Superior temporal gyrus (tissue), 1 donor: Measurements from ENCODE around the gene RAD18.

Experiments
- DNase-seq: peaks from one replicate; pipeline ENCODE4 v3.0.0-alpha.2; 2016; ENCODE audit errors: extremely low spot score

RAD18 gene

GRCh38 chr3:8899876-8900460 is 63.3 kb downstream of the RAD18 start:
- DNase-seq = no peak

DNA sequence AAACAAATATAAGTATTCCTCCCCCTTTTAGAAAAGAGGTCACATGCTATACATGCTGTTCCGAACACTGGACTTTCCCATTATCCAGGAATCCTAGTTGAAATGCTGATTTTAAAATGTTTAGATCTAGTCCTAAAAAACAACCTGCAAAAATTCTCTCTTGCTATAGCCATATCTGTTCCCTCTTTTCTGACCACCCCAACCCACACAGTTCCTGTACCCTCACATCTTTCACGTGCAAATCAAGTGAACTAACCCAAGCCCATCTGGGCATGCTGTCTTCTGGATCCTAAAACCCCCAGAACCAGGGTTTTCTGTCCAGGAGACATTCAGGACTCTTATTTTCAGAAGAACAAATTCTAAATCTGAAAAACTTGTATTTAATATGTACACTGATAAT is 67.4 kb downstream of the RAD18 start:
- no peak for DNase-seq

DNA sequence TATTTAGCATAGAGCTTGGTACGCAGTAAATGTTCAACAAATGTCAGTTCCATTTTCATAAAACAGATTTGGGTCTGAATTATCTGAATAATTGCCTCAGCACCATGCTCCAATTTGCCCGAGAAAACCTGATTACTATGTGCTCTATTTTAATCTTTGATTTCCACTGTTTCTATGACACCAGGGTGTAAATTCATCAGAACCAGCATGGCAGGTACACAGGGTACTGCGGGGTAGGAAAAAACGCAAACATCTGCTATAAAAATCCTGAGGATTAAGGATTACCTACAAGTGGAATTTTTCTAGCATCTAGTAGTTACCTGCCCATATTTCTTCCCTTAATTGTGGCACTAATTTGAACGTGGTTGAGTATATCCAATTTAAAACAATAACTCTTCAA is 70.3 kb downstream of the RAD18 start:
- DNase-seq = no peak

DNA sequence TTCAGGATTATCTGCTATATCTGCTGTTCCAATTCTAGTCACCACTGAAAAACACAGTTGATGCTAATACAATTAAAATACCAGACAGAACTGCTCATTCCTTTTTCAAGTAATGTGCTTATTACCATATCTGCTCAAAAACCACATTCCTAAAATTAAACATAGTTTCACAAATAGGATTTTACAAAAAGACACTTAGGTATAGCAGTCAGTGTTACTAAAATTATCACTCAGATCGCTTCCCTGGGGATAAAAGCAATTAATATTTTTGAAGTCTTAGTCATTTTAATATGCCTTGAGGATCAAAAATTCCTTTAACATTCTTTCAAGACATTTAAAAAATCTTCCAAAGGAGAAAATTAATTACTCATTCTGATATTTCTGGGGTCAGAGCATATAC is 71.5 kb downstream of the RAD18 start:
- DNase-seq = no peak

GRCh38 chr3:8891303-8891702 is 72.0 kb downstream of the RAD18 start:
- no peak for DNase-seq

DNA sequence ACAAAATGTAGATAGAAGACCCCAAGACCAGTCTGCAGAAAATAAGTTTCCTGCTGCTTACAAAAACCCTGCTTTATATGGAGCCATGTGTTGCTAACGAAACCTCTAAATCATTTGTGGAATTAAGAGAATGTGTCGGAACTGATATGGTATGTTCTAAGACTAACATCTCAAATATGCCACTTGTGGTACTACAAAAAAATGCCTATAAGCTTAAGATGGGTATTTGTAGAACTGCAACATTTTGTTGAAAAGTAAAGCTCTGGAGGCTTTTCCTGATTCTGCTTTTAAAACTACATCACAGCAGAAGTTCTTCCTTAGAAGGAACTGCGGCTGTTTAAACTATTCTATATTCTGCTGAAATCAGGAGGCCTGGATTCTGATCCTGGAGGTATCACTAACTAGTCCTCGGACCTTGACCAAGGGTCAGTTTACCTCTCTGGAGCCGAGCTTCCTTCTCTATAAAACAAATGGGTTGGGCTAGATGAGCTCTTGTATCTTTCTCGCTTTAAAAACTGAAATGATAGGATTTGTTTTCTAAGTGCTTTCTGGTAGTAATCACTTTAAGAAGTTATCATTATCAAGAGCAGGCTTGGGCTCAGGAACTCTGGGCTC is 74.9 kb downstream of the RAD18 start:
- DNase-seq = no peak

DNA sequence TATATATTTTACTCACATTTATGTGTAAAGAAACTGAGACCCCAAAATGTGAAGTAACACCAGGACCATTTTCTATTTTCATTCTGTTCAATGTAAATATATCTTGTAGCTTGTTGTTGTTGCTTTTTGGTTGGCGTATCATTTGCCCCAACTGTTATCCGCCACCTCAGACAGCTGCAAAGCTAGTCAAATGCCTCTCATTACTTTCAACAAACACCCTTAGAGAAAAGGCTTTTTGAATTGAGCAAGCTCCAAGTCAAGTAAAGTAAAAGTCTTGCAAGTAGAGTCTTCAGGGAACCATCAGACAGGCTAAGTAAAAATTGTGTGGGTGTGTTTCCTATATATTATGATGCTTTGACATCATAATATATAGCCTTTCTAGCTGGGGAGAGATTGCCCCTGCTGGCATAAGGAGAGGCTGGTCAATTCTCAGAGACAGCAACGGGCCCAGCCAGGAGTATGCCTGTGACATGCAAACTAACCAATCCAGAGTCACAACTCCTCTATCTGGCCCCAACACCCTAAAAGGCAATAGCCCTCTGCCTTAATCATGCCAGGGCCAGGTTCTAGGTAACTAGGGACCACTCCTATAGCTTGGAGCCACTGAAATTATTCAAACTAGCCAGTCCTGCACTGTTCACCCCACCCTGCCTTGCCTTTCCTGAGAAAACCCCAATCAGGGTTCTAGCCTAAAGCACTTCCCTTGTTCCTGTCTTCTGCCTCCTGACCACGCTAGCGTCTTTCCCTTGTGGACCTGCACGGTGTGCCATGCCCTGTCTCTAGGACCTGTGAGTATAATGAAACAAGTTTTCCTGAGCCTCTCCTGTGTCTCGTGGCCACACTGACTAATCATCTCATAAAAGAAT is 75.6 kb downstream of the RAD18 start:
- DNase-seq = no peak

DNA sequence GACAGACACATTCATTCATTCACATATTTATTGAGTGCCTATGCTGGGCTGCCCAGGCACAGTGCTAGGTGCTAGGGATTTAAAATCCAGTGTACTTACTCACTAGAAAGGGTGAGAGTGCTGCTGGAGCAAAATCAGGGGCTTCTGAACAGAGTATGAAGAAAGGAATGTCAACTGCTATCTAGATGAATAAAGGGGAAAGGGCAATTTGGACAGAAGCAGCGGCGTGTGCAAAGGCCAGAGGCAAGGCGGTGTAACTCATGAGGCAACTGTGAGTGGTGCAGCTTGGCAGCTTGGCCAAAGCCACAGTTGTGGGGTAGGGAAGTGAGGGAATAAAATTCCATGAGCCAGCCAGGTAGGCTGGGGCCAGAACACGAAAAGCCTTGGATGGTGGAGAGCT is 76.7 kb downstream of the RAD18 start:
- no peak for DNase-seq

DNA sequence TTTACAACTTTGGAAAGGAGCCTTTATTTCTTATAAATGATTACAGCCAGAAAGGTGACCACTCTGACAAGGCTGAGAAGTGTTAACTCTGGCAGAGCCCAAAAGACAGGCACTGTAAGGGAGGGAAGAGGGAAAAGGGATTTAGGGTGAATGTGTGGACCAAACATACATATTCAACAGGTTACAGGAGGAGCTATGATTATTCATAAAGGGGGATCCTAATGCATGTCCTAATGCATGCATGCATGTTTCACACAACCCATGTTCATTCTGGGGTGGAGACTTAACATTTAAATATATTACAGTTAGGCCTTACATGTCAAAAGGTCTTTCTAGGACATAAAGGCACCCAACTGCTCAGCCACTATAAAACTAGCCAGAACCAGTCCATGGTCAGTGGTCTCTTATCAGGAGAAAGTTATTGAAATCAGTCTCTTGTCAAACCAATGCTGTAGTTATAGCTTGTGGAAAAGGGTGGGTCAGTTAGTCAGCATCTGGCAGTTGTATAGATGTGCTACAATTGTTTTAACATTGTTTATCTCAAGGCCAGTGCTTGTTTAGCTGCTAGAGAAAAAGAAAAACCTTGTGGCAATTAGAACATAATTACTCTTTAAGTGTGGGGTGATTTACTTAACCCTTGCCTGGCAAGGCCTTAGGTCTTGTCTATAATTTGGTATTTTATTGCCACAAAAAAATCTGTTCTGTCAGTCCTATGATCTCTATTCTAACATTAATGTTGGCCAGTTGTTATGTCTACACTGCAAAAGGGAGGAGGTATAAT is 77.5 kb downstream of the RAD18 start:
- DNase-seq = no peak

DNA sequence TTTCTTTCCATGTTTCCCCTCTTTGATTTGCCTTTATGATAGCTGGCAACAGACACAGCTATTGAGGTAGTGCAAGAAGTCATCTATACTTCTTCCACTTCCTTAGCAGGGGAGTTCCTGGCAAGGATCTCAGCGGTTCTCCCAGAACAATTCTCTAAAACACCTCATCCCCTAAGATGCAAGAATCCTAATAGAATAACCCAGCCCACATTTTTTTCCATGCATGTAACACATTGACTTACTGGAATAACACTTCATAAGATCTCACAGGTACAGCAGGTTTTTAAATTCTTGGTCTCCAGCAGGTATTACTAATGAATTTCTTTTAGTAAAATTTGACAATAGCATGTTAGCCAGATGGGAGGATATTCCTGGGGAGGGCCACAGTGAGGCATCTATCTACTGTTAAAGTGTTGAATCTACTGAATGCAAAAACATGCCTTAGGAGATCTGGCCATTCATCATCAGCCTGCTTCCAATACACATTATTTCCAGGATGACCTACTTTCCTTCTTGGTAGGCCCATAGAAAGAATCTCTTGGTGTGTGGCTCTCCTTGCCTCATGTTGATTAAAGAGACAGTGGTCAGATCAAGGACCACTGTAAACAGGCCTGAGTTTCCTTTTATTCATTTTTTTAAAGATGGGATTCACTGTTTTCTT is 78.5 kb downstream of the RAD18 start:
- DNase-seq = no peak

- no peak for DNase-seq
Measured at GRCh38 chr3:8882642-8883041, 80.6 kb downstream of the RAD18 start.

GRCh38 chr3:8882171-8882593 is 81.1 kb downstream of the RAD18 start:
- DNase-seq = no peak

DNA sequence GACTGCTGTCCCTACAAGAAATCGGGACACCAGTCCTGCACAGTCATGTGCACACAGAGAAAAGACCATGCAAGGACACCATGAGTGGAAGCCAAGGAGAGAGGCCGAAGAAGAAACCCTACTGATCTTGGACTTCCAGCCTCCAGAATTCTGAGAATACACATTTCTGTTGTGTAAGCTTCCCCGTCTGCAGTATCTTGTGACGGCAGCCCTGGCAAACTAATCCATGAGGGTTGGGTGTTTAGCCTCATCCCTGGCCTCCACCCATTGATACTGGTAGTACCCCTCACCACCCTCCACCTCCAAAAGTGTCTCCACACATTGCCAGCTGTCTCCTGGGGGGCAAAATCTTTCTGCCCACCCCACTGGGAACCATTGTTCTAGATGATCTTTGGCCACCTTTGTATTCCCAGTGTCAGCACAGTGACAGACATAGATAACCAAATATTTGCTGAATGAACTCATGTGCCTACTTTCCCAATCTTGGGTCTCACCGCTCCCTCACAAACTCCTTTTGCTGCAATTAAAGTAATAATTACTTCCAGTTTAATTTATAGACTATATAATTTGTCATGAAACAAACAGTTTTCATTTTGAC is 83.8 kb downstream of the RAD18 start:
- no peak for DNase-seq

GRCh38 chr3:8875836-8876235 is 87.4 kb downstream of the RAD18 start:
- peak; percentile 33 for DNase-seq

DNA sequence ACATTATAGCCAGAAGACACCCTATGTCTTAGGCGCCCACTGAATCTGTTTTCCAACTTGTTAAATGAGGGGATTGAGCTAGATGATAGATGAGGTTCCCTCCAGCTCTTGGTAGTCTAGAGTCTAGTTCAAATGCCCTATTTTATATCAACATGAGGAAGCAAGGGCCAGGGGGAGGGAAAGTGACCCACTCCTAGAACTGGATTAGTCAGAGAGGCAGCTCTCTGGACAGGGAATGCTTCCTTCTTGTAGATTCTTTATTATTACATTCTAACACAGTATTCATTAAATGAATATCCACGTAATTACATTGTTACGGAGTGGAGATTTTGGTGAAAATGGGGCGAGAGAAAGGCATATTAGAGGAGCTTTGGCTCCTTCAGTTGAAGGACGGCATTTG is 89.5 kb downstream of the RAD18 start:
- DNase-seq = no peak

- DNase-seq = no peak
Measured at GRCh38 chr3:8872261-8872660, 91.0 kb downstream of the RAD18 start.

- no peak for DNase-seq
Measured at GRCh38 chr3:8871306-8871705, 92.0 kb downstream of the RAD18 start.

- no peak for DNase-seq
Measured at GRCh38 chr3:8870134-8870533, 93.1 kb downstream of the RAD18 start.

GRCh38 chr3:8869613-8870012 is 93.7 kb downstream of the RAD18 start:
- no peak for DNase-seq

GRCh38 chr3:8868996-8869395 is 94.3 kb downstream of the RAD18 start:
- peak; percentile 20 for DNase-seq

DNA sequence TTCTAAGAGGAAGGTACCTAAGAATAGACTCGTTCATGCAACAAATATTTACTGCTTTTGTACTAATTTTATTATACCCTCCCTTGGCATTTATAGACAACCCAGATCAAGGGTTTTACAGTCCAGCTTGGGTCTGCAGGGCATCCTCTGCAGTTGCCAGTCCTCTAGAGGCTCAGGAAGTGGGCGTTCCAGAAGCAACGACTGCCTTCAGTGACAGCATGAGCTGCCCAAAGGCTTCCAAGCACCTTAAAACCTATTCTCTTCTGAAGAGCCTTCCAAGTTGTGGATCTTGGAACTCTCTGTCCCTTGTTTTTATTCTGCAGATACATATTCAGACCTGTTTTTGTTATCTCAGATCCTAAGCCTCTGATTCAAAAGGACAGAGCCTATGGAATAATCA is 95.6 kb downstream of the RAD18 start:
- no peak for DNase-seq
